Germinal center (tissue), 1 donor: Measurements from ENCODE around the gene PNPO.

Experiments
- DNase-seq: peaks from one replicate; pipeline ENCODE4 v3.0.0; 2012; ENCODE audit warnings: mixed read lengths, low spot score

The PNPO gene

DNA sequence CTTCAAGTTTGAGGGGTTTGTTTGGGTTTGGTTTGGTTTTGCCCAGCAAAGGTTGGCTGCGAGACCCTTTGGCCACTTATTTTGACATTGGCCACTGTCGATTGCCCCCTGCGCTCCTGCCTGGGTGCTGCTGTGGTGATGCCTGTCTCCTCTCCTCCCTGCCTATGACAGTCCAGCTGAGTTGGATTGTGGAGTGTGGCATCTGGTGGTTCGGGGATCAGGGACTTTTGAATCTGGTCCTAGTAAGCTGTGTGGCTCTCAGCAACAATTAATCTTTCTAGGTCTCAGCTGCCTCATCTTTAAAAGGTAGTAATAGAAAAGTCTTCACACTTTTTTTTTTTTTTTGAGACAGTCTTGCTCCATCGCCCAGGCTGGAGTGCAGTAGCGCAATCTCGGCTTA lies 56.7 kb downstream of the PNPO start:
- no peak for DNase-seq
